GM19238 (cell line): Measurements from ENCODE around the gene DIP2C.
"Not testable (repeated sequence)": the region's sequence is repeated elsewhere in the genome, so short reads cannot be mapped to it uniquely, and the experiment has no call there.

Experiments used
- DNase-seq: peaks from one replicate; pipeline ENCODE4 v3.0.0; 2011; ENCODE audit warnings: low spot score; ENCODE audit not compliant: insufficient read length

The DIP2C gene

DNA sequence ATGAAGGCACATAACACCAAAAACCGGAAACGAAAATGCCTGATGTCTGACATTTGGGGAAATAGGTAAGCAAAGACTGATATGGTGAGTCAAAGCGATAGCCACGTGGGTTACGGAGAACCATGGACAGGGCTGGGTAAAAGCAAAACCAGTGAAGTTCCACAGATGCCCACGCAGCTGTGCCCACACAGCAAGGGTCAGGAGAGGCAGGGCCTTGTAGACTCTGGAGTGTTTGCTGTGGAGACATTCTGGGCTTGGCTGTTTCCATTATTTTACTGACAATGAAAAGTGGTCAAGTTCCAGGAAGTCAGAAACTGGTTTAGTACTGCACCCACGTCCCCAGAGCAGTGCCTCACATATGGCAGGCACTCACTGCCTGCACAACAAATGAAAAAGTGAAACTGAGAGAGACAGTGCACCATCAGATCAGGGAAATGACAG, 405.5 kb downstream of the DIP2C start:
- DNase-seq: peak; percentile 19

DNA sequence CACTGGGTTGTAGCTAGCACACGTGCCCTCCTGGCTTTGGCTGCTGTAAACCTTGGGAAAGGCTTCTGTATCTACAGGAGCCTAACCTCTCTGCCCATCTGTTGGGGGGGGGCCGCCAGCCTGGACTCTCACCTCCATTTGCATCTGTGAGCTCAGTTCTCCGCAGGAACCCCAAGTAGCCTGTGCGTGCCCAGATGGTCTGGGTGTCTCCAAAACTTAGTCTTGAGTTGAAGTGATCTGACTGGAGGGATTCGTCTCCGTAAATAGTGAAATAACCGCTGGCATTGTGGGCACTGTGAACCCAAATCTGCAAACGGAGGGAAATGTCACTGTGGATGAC, 406.4 kb downstream of the DIP2C start:
- DNase-seq: no peak

DNA sequence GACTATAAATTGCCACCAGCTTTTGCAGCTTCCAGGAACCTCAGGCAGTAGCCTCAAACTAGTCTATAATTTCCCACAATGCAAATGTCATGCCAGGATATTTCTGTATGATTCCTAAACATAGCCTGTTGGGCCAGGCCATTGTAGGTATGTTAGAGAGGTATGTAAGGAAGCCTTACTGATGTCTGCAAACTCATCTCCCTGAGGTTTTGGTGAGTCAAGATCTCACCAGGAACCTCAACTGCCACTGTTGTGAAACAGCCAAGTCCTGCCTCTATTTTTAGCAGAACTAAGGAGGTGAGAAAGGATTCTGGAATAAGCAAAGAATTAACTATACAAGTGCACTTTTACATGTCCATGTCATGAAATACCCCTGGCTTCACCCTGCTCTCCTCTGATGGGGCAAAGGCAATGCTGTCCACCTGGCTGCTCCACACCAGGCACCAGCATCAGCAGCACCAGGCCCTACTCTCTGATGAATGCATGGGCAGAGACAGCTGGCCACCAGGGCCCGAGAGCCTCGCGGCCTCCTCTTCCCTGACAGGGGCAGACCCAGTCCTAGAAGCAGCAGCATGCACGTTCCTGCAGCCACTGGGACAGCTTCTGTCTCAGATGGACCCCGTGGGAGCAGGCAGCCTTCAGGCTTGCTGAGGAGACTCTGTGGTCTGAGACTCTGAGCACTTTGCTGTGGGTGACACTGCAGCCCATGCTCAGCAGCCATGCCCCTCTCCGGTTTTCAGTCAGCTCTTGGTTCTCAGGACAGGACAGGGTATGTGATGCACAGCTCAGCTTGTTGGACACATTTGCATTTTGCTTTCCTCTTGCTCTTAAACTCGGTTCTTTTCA, 407.0 kb downstream of the DIP2C start:
- DNase-seq: no peak

DNA sequence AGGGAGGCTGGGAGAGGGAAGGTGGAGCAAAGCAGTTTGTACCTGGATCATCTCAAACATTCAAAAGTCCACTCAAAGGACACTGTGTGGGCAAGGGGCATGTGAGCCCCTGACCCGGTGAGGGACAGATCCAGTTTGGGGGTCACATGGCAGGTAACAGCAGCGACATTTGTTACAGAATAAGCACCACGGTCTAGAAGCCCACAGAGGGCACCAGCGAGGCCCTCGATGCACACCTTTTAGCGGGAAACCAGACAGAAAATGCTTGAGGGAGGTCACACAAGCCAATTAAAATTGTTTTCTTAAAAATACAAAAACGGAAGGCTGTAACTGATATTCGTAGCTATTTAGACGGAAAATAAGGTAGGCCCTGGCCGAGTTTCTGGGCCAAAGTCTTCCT, 409.8 kb downstream of the DIP2C start:
- DNase-seq: no peak

DNA sequence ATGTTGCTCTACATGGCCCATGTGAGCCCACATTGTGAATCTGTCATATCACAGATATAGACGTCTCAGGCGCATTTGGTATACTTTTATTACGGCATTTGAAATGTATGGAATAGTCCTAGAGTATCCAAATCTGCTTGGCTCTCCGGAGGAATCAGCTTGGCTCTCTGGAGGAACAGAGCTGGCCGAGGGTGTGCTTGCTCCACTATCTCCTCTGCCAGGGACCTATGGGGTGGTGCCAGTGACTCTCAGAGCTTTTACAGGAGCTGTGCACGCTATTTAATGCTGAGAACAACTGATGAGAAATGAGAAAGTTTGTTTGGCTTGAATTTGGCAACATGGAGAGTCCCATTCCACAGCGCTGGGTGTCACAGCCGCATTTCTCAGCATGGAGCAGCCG, 410.2 kb downstream of the DIP2C start:
- no peak for DNase-seq

DNA sequence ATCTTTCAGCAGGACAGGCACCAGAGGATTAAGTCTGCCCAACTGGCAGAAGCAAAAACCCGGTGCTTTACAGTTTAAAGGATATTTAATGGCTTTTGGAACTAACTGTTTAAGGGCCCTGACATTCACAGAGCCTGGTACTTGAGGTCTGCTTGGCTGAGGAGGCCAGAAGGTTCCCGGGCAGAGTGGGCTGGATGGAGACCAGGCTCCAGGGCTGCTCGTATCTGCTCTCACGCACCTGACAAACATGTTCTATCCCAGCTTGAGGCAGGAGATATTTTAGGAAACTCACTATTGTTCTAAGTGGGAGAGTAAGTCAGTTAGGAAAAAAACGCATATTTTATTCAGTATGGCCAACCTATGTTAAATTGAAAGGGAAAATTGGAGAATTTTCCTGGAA, 410.8 kb downstream of the DIP2C start:
- DNase-seq: no peak

DNA sequence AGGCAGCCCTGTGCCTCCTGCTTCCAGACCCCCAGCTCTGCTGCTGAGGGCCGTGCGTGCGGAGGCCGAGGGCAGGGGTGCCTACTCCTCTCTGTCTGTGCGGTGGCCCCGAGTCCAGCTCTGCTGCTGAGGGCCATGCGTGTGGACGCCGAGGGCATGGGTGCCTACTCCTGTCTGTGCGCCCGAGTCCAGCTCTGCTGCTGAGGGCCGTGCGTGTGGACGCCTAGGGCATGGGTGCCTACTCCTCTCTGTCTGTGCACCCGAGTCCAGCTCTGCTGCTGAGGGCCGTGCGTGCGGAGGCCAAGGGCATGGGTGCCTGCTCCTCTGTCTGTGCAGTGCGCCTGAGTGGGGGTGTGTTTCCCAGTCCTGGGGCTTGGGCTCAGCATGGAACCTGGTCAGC, 411.5 kb downstream of the DIP2C start:
- DNase-seq: no peak

DNA sequence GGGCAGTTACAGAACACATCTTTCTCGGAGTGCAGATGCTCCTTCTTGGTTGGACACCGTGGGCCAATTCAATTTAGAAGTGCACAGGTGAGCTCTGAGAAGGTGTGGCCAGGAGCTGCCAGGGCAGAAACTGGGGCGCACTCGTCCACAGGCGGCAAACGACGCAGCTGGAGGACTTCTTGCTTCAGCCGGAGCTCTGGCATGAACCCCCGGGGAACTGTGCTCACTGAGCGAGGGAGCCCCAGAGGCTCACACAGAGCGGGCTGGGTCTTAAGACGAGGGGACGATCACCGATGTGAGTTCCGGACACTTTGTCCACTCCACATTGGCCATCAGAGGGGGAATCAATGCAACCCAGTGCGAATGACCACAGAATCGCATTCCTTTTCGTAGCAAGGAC, 413.8 kb downstream of the DIP2C start:
- no peak for DNase-seq

DNA sequence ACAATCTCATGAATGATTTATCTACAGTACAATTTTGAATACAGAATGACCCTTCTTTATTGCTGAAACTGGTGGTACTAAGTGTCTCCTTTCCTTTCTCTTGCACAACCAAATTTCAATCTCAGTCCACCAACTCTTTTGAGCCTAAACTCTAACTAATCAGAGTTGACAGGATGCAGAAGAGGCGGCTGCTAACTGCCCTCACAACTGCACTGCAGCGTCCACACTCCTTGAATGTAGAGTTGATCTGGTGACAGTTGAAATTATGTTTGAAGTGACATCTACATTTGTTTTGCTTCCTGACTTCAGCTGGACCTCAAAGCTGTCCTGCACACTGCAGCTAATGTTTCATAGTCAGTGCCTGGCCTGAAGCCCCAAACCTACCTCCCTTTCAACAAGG, 414.6 kb downstream of the DIP2C start:
- no peak for DNase-seq

DNA sequence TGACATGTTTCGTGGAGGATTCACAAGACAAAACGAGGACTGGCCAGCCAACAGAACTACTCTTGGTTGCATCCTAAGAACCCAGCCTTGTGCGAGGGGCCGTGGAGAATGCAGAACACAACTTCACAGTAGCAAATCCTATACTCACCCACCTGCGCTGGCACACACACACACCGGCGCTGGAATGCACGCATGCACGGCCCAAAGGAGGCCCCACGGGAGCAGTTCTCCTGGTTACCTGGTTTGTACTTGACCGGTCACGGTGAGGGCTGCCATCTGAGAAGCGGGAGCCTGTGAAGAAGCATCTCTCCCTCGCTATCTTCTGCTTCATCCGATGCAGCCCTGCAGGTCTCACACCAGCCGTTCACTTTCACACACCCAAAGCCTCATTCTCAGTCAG, 416.4 kb downstream of the DIP2C start:
- DNase-seq: no peak

DNA sequence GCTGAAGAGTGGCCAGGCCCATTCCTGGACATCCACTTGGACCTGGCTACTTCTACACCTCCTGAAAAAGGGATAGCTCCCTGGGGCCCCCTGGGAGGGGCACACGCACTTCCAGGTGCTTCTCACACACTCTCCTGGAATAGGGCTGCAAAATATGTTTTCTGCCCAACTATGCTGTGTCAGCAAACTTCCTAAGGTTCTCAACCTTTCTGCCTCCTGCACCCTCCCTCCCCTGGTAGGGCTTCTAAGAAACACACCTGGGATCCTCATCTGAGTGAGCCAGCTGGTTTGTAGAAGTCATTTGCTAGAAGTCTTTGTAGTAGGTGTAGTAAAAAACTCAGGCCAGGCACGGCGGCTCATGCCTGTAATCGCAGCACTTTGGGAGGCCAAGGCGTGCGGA, 417.7 kb downstream of the DIP2C start:
- DNase-seq: no peak

DNA sequence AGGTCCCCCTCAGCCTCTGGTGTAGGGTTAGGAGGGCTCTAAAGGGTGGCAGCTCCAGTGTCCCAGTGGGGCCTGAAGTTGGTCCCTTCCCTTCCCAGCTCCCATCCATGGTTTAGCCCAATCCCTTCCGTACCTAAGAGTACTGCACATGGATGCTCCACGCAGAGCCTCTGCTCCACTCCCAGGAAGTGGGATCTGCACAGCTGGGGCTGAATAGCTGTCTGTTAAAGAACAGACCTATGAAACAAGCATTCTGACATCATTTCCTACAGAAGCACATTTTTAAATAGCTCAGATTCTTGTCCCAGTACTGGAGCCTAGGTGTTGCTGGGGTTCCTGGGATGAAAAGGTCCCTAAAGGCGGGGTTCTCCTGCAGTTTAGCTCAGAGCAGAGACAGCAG, 418.3 kb downstream of the DIP2C start:
- DNase-seq: no peak

DNA sequence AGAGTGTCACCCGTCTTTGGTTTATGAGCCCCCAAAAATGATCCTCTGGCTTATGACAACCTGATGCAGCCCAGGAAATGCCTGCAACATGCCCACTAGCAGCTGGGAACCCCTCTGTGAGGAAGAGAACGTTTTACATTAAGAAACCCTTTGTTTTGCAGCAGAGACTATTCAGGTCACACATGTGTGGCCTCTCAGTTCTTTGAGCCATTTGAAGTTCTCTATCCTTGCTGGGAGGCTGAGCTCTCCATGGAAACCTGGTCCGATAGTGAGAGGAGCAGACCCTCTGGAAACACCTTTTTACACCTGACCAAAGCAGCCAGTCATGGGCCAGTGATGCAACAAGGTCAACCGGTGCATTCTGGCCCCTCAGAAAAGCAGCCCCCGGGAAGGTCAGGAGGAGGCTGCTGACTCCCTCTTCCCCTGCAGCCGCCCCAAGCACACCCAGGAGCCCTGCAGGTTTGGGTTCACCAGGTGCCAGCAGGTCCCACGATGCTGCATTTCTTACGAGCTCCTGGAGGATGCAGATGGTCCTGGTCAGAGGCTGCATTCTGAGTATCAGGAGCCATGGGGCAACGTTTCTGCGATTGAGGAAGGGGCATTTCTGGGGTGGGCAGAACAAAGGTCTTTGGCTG, 419.9 kb downstream of the DIP2C start:
- DNase-seq: no peak

DNA sequence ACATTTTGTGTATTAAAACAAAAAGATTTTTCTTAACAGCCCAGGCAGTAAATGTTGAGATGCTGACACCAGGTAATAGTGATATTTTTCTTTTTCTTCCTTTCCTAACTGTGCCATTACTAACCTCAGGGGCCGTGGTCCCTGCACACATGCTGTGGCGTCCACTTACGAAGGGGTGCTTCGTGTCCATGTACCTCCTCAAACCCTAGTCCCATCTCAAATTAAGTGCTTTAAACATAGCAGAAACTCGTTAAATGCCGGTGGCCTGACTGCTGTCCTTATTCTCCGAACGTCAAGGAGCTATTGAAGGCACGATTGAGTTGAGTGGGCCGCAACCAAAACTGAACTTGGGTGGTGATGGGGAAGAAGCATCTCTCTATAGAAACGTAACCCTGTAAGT, 421.8 kb downstream of the DIP2C start:
- DNase-seq: no peak

DNA sequence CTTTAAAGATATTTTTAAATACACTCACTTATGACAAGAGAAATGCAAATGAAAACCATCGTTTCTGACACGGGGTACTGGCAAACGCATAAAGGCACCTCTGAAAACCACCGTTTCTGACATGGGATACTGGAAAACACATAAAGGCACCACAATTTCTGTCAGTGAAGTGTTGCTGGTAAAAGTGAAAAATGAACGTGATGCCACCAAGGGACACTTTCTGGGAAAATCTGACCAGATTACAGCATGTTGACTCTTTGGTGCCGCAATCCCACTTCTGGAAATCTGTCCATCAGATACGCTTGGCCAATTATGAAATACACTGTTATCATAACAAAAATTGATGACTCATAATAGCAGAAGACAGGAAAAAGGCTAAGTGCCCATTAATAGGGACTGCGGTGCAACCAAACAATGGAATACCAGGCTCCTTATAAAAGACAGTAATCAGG, 422.5 kb downstream of the DIP2C start:
- DNase-seq: no peak

DNA sequence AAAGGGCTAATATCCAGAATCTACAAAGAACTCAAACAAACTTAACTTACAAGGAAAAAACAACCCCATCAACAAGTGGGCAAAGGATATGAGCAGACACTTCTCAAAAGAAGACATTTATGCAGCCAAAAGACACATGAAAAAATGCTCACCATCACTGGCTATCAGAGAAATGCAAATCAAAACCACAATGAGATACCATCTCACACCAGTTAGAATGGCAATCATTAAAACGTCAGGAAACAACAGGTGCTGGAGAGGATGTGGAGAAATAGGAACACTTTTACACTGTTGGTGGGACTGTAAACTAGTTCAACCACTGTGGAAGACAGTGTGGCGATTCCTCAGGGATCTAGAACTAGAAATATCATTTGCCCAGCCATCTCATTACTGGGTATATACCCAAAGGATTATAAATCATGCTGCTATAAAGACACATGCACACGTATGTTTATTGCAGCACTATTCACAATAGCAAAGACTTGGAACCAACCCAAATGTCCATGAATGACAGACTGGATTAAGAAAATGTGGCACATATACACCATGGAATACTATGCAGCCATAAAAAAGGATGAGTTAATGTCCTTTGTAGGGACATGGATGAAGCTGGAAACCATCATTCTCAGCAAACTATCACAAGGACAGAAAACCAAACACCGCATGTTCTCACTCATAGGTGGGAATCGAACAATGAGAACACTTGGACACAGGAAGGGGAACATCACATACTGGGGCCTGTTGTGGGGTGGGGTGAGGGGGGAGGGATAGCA, 423.5 kb downstream of the DIP2C start:
- not testable (repeated sequence) for DNase-seq

DNA sequence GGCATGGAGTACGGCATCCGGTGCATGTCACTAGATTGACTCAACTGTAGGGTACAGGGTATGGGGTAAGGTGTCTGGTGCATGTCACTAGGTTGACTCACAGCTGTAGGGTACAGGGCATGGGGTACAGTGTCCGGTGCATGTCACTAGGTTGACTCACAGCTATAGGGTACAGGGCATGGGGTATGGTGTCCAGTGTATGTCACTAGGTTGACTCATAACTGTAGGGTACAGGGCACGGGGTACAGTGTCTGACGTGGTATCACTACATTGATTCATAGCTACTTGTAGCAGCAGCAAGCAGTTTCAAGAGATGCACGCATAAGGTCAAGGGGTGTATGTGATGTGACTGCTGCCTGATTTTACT, 424.4 kb downstream of the DIP2C start:
- not testable (repeated sequence) for DNase-seq

DNA sequence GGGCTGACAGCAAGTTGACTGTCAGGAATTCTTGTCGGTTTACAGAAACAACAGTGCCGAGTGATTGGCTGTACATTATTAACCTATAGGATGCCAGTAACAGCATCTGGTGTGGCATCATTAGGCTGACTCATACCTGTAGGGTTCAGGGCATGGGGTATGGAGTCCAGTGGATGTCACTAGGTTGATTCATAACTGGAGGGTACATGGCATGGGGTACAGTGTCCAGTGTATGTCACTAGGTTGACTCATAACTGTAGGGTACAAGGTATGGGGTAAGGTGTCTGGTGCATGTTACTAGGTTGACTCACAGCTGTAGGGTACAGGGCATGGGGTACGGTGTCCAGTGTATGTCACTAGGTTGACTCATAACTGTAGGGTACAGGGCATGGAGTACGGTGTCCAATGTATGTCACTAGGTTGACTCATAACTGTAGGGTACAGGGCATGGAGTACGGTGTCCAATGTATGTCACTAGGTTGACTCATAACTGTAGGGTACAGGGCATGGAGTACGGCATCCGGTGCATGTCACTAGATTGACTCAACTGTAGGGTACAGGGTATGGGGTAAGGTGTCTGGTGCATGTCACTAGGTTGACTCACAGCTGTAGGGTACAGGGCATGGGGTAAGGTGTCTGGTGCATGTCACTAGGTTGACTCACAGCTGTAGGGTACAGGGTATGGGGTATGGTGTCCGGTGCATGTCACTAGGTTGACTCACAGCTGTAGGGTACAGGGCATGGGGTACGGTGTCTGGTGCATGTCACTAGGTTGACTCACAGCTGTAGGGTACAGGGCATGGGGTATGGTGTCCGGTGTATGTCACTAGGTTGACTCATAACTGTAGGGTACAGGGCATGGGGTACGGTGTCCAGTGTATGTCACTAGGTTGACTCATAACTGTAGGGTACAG, 425.1 kb downstream of the DIP2C start:
- DNase-seq: not testable (repeated sequence)

DNA sequence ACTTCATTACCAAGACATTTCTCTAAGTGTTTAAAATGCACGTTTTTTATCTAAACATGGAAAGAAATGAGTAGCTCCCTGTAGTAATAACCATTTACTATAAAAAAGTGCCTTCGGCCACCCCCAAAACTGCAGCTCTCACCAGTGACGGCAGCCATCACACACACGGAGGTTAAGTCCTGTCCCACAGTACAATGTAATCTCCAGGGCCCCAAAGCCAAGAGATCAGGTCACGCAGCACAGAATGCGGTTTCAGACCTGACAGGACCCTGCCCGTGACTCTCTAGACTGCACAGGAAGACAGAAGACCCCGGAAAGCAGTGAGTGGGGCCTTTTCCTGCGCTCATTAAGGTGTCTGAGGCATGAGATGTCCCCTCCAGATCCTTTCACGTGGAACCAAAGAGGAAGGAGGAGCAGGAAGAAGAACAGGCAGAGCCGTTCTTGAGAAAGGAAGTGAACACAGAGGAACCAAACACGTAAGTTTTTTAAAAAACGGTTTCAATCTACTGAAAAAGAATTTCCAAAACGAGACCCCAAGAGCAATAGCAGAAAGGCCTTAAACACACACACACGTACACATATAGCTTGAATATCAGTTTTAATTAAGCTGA, 428.5 kb downstream of the DIP2C start:
- DNase-seq: no peak

DNA sequence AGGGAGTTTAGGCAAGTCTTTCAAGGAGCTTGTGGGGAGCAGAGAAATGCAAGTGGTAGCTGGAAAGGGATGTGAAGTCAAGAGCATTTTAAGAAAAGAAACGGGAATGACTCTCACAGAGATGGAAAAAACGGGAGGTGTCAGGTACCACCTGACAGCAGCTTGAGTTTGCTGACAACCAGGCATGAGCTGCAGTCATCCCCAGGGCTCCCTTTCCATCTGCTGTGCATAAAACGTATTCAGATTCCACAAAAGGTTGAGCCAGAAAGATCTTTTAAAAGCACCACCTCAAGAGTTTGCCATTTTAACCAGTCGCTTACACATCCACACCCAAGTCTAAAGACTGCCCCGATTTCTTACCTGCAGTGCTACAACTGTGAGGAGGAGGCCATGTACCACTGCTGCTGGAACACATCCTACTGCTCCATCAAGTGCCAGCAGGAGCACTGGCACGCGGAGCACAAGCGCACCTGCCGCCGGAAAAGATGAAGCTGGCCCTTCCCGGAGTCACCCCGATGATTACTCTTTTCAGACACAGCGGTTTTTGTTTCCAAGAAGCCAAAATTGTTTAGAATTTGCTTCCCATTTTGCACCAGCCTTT, 437.4 kb downstream of the DIP2C start:
- no peak for DNase-seq
